ENCODE data around the gene AKNAD1. TPM values are rescaled to one million over a fixed set of nuclear protein-coding genes. Genes with fewer than 3 reads are reported as not detected.

Gene AKNAD1
- total and polyA plus RNA-seq, 2 of the 8 experiments (the other 6 are each of a cell fraction or from before 2014, with no cell fraction given) = not detected

DNA sequence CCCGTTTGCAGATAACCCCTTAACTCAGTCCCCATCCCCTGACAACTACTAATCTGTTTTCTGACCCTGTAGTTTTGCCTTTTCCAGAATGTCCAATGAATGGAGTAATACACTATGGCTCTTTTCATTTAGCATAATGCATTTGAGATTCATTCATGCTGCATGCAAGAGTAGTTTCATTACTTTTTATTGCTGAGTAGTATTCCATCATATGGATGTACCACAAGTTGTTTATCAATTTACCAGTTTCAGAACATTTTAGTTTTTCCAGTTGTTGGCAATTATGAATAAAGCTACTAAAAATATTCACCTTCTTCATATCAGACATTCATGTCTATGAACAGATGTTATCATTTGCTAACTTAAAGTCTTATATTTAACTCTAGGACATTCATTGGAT is 65.1 kb downstream of the AKNAD1 start (continued):
- TF ChIP-seq, protein P1, sequence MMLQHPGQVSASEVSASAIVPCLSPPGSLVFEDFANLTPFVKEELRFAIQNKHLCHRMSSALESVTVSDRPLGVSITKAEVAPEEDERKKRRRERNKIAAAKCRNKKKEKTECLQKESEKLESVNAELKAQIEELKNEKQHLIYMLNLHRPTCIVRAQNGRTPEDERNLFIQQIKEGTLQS (IDR thresholded peaks at IDR 0.05; ENCODE audit: insufficient read depth, low read depth, low read length) = no peak
- no peak for TF ChIP-seq CHD1 (IDR thresholded peaks at IDR 0.05; ENCODE audit: low read depth, low read length)
